ENCODE data around the gene DNAJC21.
"Not testable (repeated sequence)": the region's sequence is repeated elsewhere in the genome, so short reads cannot be mapped to it uniquely, and the experiment has no call there.

DNAJC21 gene

DNA sequence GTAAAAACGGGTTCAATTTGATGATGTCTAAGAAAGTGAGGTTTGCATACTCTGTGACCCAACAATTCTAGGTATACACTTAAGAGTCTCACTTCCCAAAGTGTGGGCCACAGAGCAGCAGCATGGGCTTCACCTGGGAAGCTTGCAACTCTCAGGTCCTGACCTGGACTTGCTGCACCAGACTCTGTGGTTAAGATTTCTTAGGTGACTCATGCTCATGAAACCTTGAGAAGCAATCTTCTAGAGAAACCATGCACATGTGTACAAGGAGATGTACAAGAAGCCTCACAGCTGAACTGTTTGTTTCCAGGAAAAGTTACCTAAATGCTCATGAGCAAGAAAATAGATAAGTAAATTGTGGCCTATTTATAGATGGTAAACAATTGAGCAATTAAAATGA is 30.0 kb downstream of the DNAJC21 start:
- H3K27ac ChIP-seq = no peak overlapping the region
- no peak for TF ChIP-seq ZFX (IDR thresholded peaks at IDR 0.05; ENCODE audit: borderline replicate concordance)
- TF ChIP-seq, protein P1, sequence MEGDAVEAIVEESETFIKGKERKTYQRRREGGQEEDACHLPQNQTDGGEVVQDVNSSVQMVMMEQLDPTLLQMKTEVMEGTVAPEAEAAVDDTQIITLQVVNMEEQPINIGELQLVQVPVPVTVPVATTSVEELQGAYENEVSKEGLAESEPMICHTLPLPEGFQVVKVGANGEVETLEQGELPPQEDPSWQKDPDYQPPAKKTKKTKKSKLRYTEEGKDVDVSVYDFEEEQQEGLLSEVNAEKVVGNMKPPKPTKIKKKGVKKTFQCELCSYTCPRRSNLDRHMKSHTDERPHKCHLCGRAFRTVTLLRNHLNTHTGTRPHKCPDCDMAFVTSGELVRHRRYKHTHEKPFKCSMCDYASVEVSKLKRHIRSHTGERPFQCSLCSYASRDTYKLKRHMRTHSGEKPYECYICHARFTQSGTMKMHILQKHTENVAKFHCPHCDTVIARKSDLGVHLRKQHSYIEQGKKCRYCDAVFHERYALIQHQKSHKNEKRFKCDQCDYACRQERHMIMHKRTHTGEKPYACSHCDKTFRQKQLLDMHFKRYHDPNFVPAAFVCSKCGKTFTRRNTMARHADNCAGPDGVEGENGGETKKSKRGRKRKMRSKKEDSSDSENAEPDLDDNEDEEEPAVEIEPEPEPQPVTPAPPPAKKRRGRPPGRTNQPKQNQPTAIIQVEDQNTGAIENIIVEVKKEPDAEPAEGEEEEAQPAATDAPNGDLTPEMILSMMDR (IDR thresholded peaks at IDR 0.05) = no peak

DNA sequence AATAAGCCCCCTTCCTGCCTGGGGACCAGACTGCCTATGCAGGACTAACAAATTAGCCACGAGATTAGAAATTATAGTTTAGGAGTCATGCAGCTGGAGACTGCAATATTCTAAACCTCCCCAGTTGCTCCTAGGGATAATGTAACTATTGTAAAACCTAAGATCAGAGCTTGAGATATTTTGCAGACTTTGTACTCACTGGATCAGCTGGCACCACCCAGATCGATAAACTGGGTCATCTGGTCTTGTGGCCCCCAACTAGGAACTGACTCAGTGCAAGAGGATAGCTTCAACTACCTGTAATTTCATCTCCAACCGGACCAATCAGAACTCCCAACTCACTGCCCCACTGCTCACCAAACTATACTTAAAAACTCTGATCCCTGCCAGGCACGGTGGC is 38.2 kb downstream of the DNAJC21 start:
- TF ChIP-seq ZFX (IDR thresholded peaks at IDR 0.05; ENCODE audit: borderline replicate concordance) = no peak
- TF ChIP-seq, protein P1 (IDR thresholded peaks at IDR 0.05) = no peak
- no peak overlapping the region for H3K27ac ChIP-seq

DNA sequence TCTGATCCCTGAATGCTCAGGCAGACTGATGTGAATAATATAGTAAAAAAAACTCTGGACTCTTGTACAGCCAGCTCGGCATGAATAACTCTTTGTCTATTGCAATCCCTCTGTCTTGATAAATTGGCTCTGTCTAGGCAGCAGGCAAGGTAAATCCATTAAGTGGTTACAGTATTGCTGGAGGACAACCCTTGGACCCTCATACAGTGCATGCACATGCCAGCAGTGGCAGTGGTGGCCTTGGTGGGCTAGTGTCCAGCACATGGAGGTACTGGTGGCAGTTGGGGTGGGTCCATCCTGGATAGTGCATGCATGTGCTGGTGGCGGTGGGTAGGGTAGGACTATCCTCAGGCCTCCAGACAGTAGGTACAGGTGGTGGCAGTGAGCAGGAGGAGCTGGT is 38.9 kb downstream of the DNAJC21 start:
- no peak overlapping the region for H3K27ac ChIP-seq
- no peak for TF ChIP-seq ZFX (IDR thresholded peaks at IDR 0.05; ENCODE audit: borderline replicate concordance)
- TF ChIP-seq, protein P1 (IDR thresholded peaks at IDR 0.05) = no peak

DNA sequence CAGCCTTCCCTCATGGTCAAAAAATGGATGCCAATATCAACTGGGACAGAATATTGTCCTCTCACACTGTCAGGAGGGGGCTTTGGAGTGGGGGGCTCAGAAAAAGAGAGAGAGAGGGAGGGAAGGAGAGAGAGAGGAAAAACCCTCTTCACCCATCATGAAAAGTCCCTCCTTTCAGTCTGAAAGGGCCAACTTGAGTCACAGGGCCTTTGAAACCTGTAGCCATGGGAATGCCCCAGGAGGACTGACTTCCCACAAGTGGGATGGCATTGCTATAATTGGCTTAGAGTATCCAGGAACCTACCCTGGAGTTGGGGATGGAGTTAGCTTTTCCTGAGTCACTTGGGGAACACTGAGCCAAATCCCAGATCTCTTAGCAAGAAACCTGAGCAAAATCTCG is 41.2 kb downstream of the DNAJC21 start:
- TF ChIP-seq, protein P1 (IDR thresholded peaks at IDR 0.05) = no peak
- TF ChIP-seq ZFX (IDR thresholded peaks at IDR 0.05; ENCODE audit: borderline replicate concordance) = no peak
- no peak overlapping the region for H3K27ac ChIP-seq

DNA sequence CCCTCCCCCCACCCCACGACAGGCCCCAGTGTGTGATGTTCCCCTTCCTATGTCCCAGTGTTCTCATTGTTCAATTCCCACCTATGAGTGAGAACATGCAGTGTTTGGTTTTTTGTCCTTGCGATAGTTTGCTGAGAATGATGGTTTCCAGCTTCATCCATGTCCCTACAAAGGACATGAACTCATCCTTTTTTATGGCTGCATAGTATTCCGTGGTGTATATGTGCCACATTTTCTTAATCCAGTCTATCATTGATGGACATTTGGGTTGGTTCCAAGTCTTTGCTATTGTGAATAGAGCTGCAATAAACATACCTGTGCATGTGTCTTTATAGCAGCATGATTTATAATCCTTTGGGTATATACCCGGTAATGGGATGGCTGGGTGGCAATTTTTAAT is 42.3 kb downstream of the DNAJC21 start:
- H3K27ac ChIP-seq = not testable (repeated sequence)

DNA sequence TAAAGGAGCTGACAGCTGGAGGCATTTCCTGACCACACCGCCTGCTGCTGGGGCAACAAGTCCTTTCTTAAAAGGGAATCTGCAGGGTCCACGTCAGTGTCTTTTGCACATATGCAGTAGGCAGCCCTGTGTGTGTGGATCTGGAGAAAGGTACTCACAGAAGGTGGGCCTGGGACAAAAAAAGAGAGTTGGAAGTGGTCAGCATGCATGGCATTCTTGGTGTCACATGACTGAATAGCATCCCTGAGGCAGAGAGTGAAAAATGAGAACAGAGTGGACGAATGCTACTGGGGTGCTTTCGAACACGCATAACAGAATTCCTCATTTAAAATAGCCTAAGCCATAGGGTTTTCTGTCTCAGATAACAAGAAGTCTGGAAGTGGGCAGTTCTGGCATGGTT is 47.0 kb downstream of the DNAJC21 start:
- TF ChIP-seq, protein P1 (IDR thresholded peaks at IDR 0.05) = no peak
- no peak for TF ChIP-seq ZFX (IDR thresholded peaks at IDR 0.05; ENCODE audit: borderline replicate concordance)
- no peak overlapping the region for H3K27ac ChIP-seq

DNA sequence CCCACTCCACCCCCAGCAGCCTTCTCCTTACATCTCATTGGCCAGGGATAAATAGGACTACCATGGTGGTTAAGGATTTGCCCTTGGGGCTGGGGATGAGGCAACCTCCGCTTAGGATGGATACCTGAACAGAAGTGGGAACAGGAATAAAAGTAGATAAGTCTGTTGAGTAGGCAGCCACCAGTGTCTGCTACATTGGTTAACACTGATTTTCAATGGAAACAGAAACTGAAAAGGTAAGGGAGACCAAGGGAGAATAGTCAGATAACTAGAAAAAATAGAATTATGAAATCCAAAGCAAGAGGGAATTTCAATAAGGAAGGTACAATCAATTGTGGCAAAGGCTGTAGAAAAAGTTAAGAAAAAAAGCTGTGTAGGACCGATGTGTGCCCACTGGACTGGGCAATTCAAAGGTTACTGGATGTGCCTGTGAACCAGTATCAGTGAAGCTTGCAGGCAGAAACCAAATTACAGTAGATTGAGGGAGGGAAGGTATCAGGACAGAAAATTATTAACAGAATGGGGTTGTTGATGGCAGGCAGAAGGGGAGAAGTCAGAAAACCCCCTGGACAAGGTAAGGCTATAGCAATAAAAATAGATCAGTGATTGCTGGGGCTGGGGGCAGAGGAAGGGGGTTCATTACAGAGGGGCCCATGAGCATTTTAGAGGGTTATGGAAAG is 48.7 kb downstream of the DNAJC21 start:
- no peak overlapping the region for H3K27ac ChIP-seq
- TF ChIP-seq ZFX (IDR thresholded peaks at IDR 0.05; ENCODE audit: borderline replicate concordance) = no peak
- TF ChIP-seq, protein P1 (IDR thresholded peaks at IDR 0.05) = no peak

DNA sequence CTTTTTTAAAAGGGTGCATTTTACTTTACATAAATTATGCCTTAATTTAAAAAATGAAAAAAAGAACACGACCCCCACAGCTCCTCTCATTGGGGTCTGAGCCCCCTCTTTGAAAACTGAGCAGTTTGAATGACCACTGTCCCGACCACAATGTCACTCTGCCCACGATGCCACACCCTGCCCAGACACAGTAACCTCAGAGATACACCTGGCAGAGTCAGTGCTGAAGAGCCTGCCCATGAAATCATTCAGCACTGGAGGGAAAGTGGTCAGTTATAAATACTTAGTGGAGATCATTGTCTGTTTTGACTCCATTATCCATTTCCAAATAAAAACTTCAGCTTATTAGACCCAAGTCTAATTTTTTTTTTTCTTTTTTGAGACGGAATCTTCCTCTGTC is 49.3 kb downstream of the DNAJC21 start:
- TF ChIP-seq ZFX (IDR thresholded peaks at IDR 0.05; ENCODE audit: borderline replicate concordance) = no peak
- no peak overlapping the region for H3K27ac ChIP-seq
